AG09319 (cell line): ENCODE measurements around the gene LGI4.
A peak's percentile ranks its signal among the peaks of the same experiment; 100 is the strongest.

Experiments
- DNase-seq: peaks from one replicate; pipeline ENCODE4 v3.0.0-alpha.2; 2010; ENCODE audit warnings: low read depth; ENCODE audit errors: extremely low read depth
- CTCF ChIP-seq: IDR thresholded peaks from 2 replicates; pipeline ENCODE4 v1.5.1; 2011; ENCODE audit warnings: low read depth, mild to moderate bottlenecking, inconsistent platforms, low read length, moderate library complexity

LGI4 gene

GRCh38 chr19:35093941-35094647, 40.8 kb downstream of the LGI4 start:
- no peak for DNase-seq
- no peak for TF ChIP-seq CTCF

- no peak for DNase-seq
- TF ChIP-seq CTCF: no peak
These were observed 41.4 kb downstream of the LGI4 start for GRCh38 chr19:35093430-35093829.

GRCh38 chr19:35090506-35091214, 44.2 kb downstream of the LGI4 start:
- DNase-seq: no peak
- peak; percentile 61 for TF ChIP-seq CTCF

GRCh38 chr19:35090160-35090505, 44.7 kb downstream of the LGI4 start:
- no peak for DNase-seq
- TF ChIP-seq CTCF: no peak

GRCh38 chr19:35089554-35089953, 45.3 kb downstream of the LGI4 start:
- TF ChIP-seq CTCF: no peak
- no peak for DNase-seq

- TF ChIP-seq CTCF: no peak
- DNase-seq: no peak
These were observed 46.5 kb downstream of the LGI4 start for GRCh38 chr19:35088131-35088913.

- no peak for TF ChIP-seq CTCF
- no peak for DNase-seq
These were observed 47.5 kb downstream of the LGI4 start for GRCh38 chr19:35087393-35087792.
